ENCODE measurements around the gene C1orf53. TPM values are rescaled to one million over a fixed set of nuclear protein-coding genes. Genes with fewer than 3 reads are reported as not detected.
A peak's percentile ranks its signal among the peaks of the same experiment; 100 is the strongest.
"Not testable (repeated sequence)": the region's sequence is repeated elsewhere in the genome, so short reads cannot be mapped to it uniquely, and the experiment has no call there.

The C1orf53 gene
- not detected for total RNA-seq
- polyA plus RNA-seq (2013, experiment 1 of 2): 0.27 TPM
- 0.30 TPM for polyA plus RNA-seq (2013, experiment 2 of 2)
- total RNA-seq: 0 to 1.1 (median 0.02) reads per million in 172 experiments

DNA sequence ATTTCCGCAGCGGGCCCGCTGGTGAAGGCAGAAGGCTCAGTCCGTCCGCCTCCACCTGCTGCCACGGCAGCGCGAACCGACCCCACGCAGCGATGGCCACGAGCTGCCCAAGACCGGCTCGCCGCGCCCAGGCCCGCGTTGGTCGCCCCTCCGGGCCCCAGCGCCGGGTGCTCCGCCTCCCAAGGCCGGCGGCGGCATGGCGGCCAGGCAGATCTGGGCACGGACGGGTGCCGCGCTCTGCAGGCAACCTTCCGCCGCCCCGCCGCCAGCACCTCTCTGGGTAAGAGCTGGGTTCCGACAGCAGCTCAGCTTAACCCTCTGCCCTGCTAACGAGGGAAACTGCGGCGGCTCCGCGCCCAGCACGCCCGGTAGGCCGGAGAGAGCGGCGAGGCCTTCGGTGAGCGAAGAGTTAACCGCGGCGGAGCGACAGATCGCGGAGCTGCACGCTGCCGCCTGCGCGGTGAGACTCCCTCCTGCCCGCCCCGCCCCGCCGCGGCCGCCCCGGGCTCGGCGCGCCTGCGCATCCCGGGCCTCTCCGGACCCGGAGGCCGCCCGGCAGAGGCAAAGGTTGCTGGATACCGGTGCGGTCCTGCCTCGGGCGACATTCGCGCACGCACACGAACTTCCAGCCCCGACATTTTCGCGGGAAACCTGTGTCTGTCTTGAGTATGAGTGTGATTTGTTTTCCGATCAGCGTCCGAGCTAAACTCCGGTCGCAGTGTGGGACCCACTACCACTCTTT, at the start of gene C1orf53:
C1orf53 (plus strand) TSS at position 177 of the 742 bp plus-strand sequence; CDS start at position 197, 20 bp downstream.
- peaks cover 14% of the 10 kb centered on the region for H3K4me1 Mint-ChIP-seq (ENCODE audit: low read depth)
- H3K4me3 Mint-ChIP-seq: peak within 1 kb of the TSS; percentile 97
- H3K27me3 Mint-ChIP-seq: peaks cover 54% of the 10 kb centered on the region
- peak; percentile 40 to 87 (median 66) for DNase-seq
- peak within 1 kb of the TSS; percentile 59 for H3K4me3 ChIP-seq (ENCODE audit: low read length)
- TF ChIP-seq, protein P1, sequence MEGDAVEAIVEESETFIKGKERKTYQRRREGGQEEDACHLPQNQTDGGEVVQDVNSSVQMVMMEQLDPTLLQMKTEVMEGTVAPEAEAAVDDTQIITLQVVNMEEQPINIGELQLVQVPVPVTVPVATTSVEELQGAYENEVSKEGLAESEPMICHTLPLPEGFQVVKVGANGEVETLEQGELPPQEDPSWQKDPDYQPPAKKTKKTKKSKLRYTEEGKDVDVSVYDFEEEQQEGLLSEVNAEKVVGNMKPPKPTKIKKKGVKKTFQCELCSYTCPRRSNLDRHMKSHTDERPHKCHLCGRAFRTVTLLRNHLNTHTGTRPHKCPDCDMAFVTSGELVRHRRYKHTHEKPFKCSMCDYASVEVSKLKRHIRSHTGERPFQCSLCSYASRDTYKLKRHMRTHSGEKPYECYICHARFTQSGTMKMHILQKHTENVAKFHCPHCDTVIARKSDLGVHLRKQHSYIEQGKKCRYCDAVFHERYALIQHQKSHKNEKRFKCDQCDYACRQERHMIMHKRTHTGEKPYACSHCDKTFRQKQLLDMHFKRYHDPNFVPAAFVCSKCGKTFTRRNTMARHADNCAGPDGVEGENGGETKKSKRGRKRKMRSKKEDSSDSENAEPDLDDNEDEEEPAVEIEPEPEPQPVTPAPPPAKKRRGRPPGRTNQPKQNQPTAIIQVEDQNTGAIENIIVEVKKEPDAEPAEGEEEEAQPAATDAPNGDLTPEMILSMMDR (IDR thresholded peaks at IDR 0.05): no peak
- H3K36me3 ChIP-seq (ENCODE audit: insufficient read depth, low read length): no peaks in the 10 kb centered on the region
- H3K9me3 Mint-ChIP-seq: no peaks in the 10 kb centered on the region
- CTCF ChIA-PET: interaction anchor here (0.8 to 1.4 kb wide), 2 partner anchors 12 to 620 kb away, joined by 4 to 5 read pairs; no protein-coding TSS in a partner anchor
- peaks cover 11% of the 10 kb centered on the region for H3K4me1 ChIP-seq (ENCODE audit: insufficient read depth, low read length)
- POLR2A ChIA-PET: interaction anchor here (0.5 to 4.8 kb wide), 6 partner anchors 8 to 754 kb away, joined by 3 to 39 read pairs (median 4); partner anchors contain the start of genes DENND1B and LHX9
- H3K27ac Mint-ChIP-seq: peak within 1 kb of the TSS; percentile 79
- peak within 1 kb of the TSS in 1 of 2 donors; percentile 30 for H3K27ac ChIP-seq (ENCODE audit: low read depth in 1 of 2, low read length in 2 of 2)
- intact Hi-C loops (cut with DNase I, micrococcal nuclease): loop anchor here (2.0 to 10.0 kb wide), 3 partner anchors 14 to 758 kb away; partner anchors contain the start of genes ASPM (in 1 of the 2), LHX9 (in 1 of the 2) and NEK7 (in 1 of the 2)
- H3K9me3 ChIP-seq (ENCODE audit: control insufficient read depth in 1 of 2, insufficient read depth in 1 of 2, low read length in 2 of 2): no peaks in the 10 kb centered on the region
- peaks cover 18 to 48% of the 10 kb centered on the region in 2 experiments for H3K27me3 ChIP-seq (ENCODE audit: control insufficient read depth in 1 of 2, insufficient read depth in 2 of 2, low read length in 2 of 2)
- peaks cover 4% of the 10 kb centered on the region for H3K36me3 Mint-ChIP-seq (ENCODE audit: low read depth)
- ATAC-seq (ENCODE audit: poor library complexity): peak; percentile 89

DNA sequence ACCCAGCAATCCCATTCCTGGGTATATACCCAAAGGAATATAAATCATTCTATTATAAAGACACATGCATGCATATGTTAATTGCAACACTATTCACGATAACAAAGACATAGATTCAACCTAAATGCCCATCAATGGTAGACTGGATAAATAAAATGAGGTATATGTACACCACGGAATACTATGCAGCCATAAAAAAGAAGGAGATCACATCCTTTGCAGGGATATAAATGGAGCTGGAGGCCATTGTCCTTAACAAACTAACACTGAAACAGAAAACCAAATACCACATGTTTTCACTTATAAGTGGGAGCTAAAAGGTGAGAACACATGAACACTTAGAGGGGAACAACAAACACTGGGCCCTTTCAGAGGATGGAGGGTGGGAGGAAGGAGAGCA, 46.7 kb upstream of the C1orf53 start:
- H3K36me3 Mint-ChIP-seq (ENCODE audit: low read depth); DNase-seq; H3K4me3 Mint-ChIP-seq; H3K4me1 Mint-ChIP-seq (ENCODE audit: low read depth); H3K4me1 ChIP-seq (ENCODE audit: insufficient read depth, low read length); H3K27ac Mint-ChIP-seq; H3K36me3 ChIP-seq (ENCODE audit: insufficient read depth, low read length); CTCF ChIA-PET; H3K27ac ChIP-seq (ENCODE audit: low read depth in 1 of 2, low read length in 2 of 2); H3K9me3 Mint-ChIP-seq; H3K9me3 ChIP-seq (ENCODE audit: control insufficient read depth in 1 of 2, insufficient read depth in 1 of 2, low read length in 2 of 2); intact Hi-C loops (cut with DNase I, micrococcal nuclease); POLR2A ChIA-PET; ATAC-seq (ENCODE audit: poor library complexity); H3K27me3 ChIP-seq (ENCODE audit: control insufficient read depth in 1 of 2, insufficient read depth in 2 of 2, low read length in 2 of 2); H3K4me3 ChIP-seq (ENCODE audit: low read length); H3K27me3 Mint-ChIP-seq: not testable (repeated sequence)

DNA sequence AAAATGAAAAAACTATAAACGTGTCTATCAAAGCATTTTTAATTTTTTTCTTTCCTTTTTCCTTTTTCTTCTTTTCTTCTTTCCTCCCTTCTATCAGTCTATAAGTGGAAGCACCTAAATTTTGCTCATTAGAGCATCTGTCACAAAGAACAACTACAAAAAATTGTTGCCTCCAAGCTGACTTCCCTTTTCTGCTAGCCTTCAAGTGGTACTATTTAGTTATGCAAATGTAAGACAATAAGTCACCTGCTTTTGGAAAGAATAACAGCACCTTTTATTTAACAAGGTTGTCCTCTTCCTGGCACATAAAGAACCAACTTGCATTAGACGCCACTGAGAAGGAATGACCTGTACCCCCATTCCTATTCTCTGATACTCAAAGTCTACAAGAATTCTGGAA, 45.0 kb upstream of the C1orf53 start:
- no peak for ATAC-seq (ENCODE audit: poor library complexity)
- Histone ChIP-seq H3K9me3 (ENCODE audit: control insufficient read depth in 1 of 2, insufficient read depth in 1 of 2, low read length in 2 of 2) (no peaks in the 10 kb centered on the region), H3K27me3 (ENCODE audit: control insufficient read depth in 1 of 2, insufficient read depth in 2 of 2, low read length in 2 of 2) (no peaks in the 10 kb centered on the region), H3K4me3 (ENCODE audit: low read length) (no peak overlapping the region), H3K27ac (ENCODE audit: low read depth in 1 of 2, low read length in 2 of 2) (no peak overlapping the region), H3K36me3 (ENCODE audit: insufficient read depth, low read length) (no peaks in the 10 kb centered on the region), H3K4me1 (ENCODE audit: insufficient read depth, low read length) (no peaks in the 10 kb centered on the region)
- H3K4me3 Mint-ChIP-seq: no peak overlapping the region
- H3K27ac Mint-ChIP-seq: no peak overlapping the region
- CTCF ChIA-PET: no interaction called here
- TF ChIP-seq, protein P1 (IDR thresholded peaks at IDR 0.05): no peak
- POLR2A ChIA-PET: no interaction called here
- no peaks in the 10 kb centered on the region for H3K9me3 Mint-ChIP-seq
- H3K27me3 Mint-ChIP-seq: no peaks in the 10 kb centered on the region
- no peaks in the 10 kb centered on the region for H3K4me1 Mint-ChIP-seq (ENCODE audit: low read depth)
- no peak for DNase-seq
- intact Hi-C loops (cut with DNase I, micrococcal nuclease): no loop called here
- no peaks in the 10 kb centered on the region for H3K36me3 Mint-ChIP-seq (ENCODE audit: low read depth)

Measured in CD4-positive, alpha-beta T cell (primary cell).